Spleen (tissue), 11 donors: Measurements from ENCODE around the gene BTD. TPM values are rescaled to one million over a fixed set of nuclear protein-coding genes. Genes with fewer than 3 reads are reported as not detected.

Experiments
- DNase-seq: peaks from one replicate; pipeline ENCODE4 v3.0.0-alpha.2; 2020
- H3K27ac ChIP-seq, 8 donors: fragments of 200-600 bp; sonication (generic) in 7 of 8; 1 replicate in 4 of 8; 2 replicates in 4 of 8; pipeline versions ENCODE4 v1.5.0 to v1.8.0; 2016 to 2021; ENCODE audit warnings: inconsistent platforms in 4 of 8, mild to moderate bottlenecking in 4 of 8, moderate library complexity in 1 of 8
- H3K27me3 ChIP-seq, 7 donors: fragments of 200-600 bp; sonication (generic) in 6 of 7; replicated peaks in 1 of 7; 1 replicate in 4 of 7; 2 replicates in 3 of 7; pipeline versions ENCODE4 v1.5.0 to v1.8.0; 2016 to 2021; ENCODE audit warnings: inconsistent platforms in 3 of 7, mild to moderate bottlenecking in 1 of 7
- H3K36me3 ChIP-seq, 6 donors: fragments of 200-600 bp; sonication (generic) in 5 of 6; 1 replicate in 4 of 6; 2 replicates in 2 of 6; pipeline versions ENCODE4 v1.5.0 to v1.8.0; 2016 to 2021; ENCODE audit warnings: inconsistent platforms in 2 of 6
- H3K4me1 ChIP-seq, 6 donors: fragments of 200-600 bp; sonication (generic) in 5 of 6; 1 replicate in 3 of 6; 2 replicates in 3 of 6; pipeline versions ENCODE4 v1.5.0 to v1.8.0; 2016 to 2021; ENCODE audit warnings: inconsistent platforms in 3 of 6
- H3K4me3 ChIP-seq, 8 donors: fragments of 200-600 bp; sonication (generic) in 7 of 8; 1 replicate in 4 of 8; 2 replicates in 4 of 8; pipeline versions ENCODE4 v1.5.0 to v1.8.0; 2016 to 2021; ENCODE audit warnings: inconsistent platforms in 4 of 8, mild to moderate bottlenecking in 4 of 8, moderate library complexity in 2 of 8
- H3K9me3 ChIP-seq, 8 donors: fragments of 200-600 bp; sonication (generic) in 7 of 8; 1 replicate in 4 of 8; 2 replicates in 4 of 8; pipeline versions ENCODE4 v1.5.0 to v1.8.0; 2016 to 2021; ENCODE audit warnings: inconsistent platforms in 4 of 8
- POLR2A ChIP-seq, 3 donors: fragments of 450-650 bp; IDR thresholded peaks; one replicate each; pipeline ENCODE4 v1.5.1; 2017; ENCODE audit warnings: antibody characterized with exemption in 3 of 3, mild to moderate bottlenecking in 1 of 3
- POLR2AphosphoS5 ChIP-seq, 3 donors: sonication (generic); formaldehyde crosslinking; IDR thresholded peaks; one replicate each; pipeline ENCODE4 v1.5.1; 2017; ENCODE audit warnings: antibody characterized with exemption in 3 of 3
- WGBS, 5 donors: extraction: QIAGEN DNeasy Blood & Tissue Kit in 3 of 5; methylation state at CpG; one replicate each; pipeline versions ENCODE4 v1.1.5 to v1.1.7; 2013 to 2018; 5-methylcytosine and 5-hydroxymethylcytosine counted together
- intact Hi-C: fragments of 100-400 bp; cut with DNase I; formaldehyde crosslinking; loops from one replicate; pipeline ENCODE4 v1.15.0; 2023; ENCODE audit warnings: low total_unique reads
- polyA plus RNA-seq, 3 donors: library from polyadenylated mRNA; stranded (reverse); fragments of 200-250 nt; gene quantifications; one replicate each; pipeline ENCODE4 v1.2.1, GENCODE V29; 2013
- total RNA-seq, 7 donors: library from RNA; depleted of rRNA in 3 of 7; stranded (reverse); fragments of >200 nt in 3 of 7; fragmentation: NEBNext Ultra II Directional in 4 of 7; extraction: Animal tissue kit (Norgen Biotek cat#: 25700) in 4 of 7; gene quantifications; one replicate each; pipeline versions ENCODE4 v1.1.0 to v1.2.1, GENCODE V29; 2016 to 2021
- TF ChIP-seq, protein P1 (sequence below), 11 experiments: fragments of 200-600 bp in 7 of 11; fragments of 450-650 bp in 4 of 11; sonication (generic) in 4 of 11; IDR thresholded peaks in 8 of 11; conservative IDR thresholded peaks in 3 of 11; 1 replicate in 7 of 11; 2 replicates in 4 of 11; pipeline versions ENCODE4 v1.4.0 to v1.8.0; 2016 to 2021; ENCODE audit warnings: antibody characterized with exemption in 11 of 11, inconsistent platforms in 4 of 11, mild to moderate bottlenecking in 1 of 11
- donor health status: healthy with polysubstance abuse.
- donor health status: DM: no; HTN: no; CAD: no; lungs with moderate emphysema.
- donor health status: DM: no; HTN: no; CAD: no.
- donor health status: Bipolar disorder and iron deficiency.
- donor health status: healthy.
- donor health status: DM: no; HTN: no; CAD: no.
- donor health status: DM: yes; HTN: yes; CAD: no.

BTD gene
- total and polyA plus RNA-seq, 10 donors, result 3.9 to 43.7 (median 20.4) TPM

DNA sequence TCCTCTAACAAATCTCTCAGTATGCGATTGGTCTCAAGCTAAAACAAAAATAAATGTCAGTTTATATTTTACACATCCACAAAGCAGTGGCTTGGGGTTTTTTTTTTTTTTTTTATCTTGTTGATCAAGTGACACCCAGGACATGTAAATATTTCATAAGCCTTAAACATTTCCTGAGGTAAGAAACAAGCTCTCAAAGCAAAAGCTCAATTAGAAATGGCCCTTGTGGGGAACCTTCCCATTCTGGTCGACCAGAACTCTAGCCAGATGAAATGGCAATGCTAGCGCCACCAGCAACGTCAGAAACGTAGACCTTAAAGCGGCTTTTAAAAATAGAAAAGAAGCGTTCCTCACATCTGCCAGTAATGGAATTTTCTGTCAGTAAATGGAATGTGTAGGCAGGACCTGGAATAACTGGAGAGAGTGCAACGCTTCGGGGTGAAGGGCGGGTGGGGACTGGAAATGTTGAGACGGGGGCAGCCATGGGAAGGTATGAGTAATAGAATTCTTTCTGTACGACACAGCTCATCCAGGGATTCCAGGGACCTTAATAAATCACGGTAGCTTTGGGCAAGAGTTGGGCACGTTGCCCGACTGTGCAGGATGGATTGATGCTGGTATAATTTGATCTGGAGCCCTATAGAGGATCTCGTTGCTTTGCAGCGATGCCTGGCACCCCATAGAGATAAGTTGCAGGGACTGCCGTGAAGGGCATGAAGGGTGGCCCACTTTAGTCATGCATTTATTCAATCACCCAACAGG, 44.4 kb downstream of the BTD start:
- DNase-seq, result no peak
- H3K27me3 ChIP-seq, result no peaks in the 10 kb centered on the region
- H3K4me1 ChIP-seq, result peaks cover 17 to 44% (median 28%) of the 10 kb centered on the region in 6 donors
- TF ChIP-seq POLR2A (IDR thresholded peaks at IDR 0.05) (no peak), POLR2AphosphoS5 (IDR thresholded peaks at IDR 0.05) (no peak)
- TF ChIP-seq, protein P1, sequence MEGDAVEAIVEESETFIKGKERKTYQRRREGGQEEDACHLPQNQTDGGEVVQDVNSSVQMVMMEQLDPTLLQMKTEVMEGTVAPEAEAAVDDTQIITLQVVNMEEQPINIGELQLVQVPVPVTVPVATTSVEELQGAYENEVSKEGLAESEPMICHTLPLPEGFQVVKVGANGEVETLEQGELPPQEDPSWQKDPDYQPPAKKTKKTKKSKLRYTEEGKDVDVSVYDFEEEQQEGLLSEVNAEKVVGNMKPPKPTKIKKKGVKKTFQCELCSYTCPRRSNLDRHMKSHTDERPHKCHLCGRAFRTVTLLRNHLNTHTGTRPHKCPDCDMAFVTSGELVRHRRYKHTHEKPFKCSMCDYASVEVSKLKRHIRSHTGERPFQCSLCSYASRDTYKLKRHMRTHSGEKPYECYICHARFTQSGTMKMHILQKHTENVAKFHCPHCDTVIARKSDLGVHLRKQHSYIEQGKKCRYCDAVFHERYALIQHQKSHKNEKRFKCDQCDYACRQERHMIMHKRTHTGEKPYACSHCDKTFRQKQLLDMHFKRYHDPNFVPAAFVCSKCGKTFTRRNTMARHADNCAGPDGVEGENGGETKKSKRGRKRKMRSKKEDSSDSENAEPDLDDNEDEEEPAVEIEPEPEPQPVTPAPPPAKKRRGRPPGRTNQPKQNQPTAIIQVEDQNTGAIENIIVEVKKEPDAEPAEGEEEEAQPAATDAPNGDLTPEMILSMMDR (IDR thresholded peaks at IDR 0.05 in 8 of 11, conservative IDR thresholded peaks at IDR 0.05 in 3 of 11), result no peak
- WGBS, 5 donors, result 84 to 93% (median 91%) methylated on average over 18 of the region's 18 CpGs
- peaks cover 0 to 33% (median 0%) of the 10 kb centered on the region in 6 donors for H3K36me3 ChIP-seq
- no peaks in the 10 kb centered on the region for H3K9me3 ChIP-seq
- H3K4me3 ChIP-seq, result no peak overlapping the region
- intact Hi-C loops, result no loop called here
- H3K27ac ChIP-seq, result no peak overlapping the region

GRCh38 chr3:15646851-15647511, 45.4 kb downstream of the BTD start:
- peaks cover 0 to 29% (median 0%) of the 10 kb centered on the region in 6 donors for H3K36me3 ChIP-seq
- intact Hi-C loops, result no loop called here
- peak overlapping the region in 5 of 8 donors; percentile 46 to 78 (median 56) for H3K27ac ChIP-seq
- WGBS, 5 donors, result 47 to 75% (median 66%) methylated on average over 6 to 13 of the region's 13 CpGs
- no peaks in the 10 kb centered on the region for H3K27me3 ChIP-seq
- no peak for DNase-seq
- H3K4me3 ChIP-seq, result peak overlapping the region in 1 of 8 donors; percentile 21
- peaks cover 17 to 44% (median 28%) of the 10 kb centered on the region in 6 donors for H3K4me1 ChIP-seq
- no peaks in the 10 kb centered on the region for H3K9me3 ChIP-seq
- TF ChIP-seq, protein P1 (IDR thresholded peaks at IDR 0.05 in 8 of 11, conservative IDR thresholded peaks at IDR 0.05 in 3 of 11), result no peak
- TF ChIP-seq POLR2AphosphoS5 (IDR thresholded peaks at IDR 0.05) (no peak), POLR2A (IDR thresholded peaks at IDR 0.05) (no peak)

- Histone ChIP-seq H3K27me3 (no peaks in the 10 kb centered on the region), H3K36me3 (peaks cover 0 to 22% (median 0%) of the 10 kb centered on the region in 6 donors), H3K9me3 (no peaks in the 10 kb centered on the region), H3K27ac (peak overlapping the region in 6 of 8 donors; percentile 13 to 78 (median 56)), H3K4me3 (peak overlapping the region in 1 of 8 donors; percentile 25), H3K4me1 (peaks cover 17 to 44% (median 28%) of the 10 kb centered on the region in 6 donors)
- peak in 1 of 3 donors; percentile 69 for TF ChIP-seq POLR2AphosphoS5 (IDR thresholded peaks at IDR 0.05)
- TF ChIP-seq, protein P1 (IDR thresholded peaks at IDR 0.05 in 8 of 11, conservative IDR thresholded peaks at IDR 0.05 in 3 of 11), result no peak
- no peak for DNase-seq
- WGBS, 5 donors, result 31 to 37% (median 36%) methylated on average over 4 of the region's 4 CpGs
- intact Hi-C loops, result no loop called here
Measured at GRCh38 chr3:15647611-15648167, 46.1 kb downstream of the BTD start.

DNA sequence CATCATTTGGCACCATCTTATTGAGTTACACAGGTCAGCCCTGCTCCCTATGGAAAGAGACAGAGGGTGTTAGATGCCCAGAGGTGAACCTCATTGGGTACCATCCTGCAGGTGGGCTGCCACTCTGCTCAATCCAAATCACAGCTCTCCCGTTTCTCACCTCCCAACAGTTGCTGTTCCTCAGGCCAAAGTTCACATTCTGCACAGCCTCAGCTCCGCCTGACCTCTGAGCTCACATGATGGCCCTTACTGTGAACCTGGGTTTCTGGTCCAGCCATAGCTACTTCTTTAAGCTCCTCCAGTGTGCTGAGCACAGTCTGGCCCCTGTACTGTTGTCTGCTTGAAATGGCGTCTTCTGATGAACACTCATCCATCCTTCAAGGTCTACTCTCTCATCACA, 47.8 kb downstream of the BTD start:
- Histone ChIP-seq H3K4me1 (peaks cover 17 to 44% (median 28%) of the 10 kb centered on the region in 6 donors), H3K27me3 (no peaks in the 10 kb centered on the region), H3K9me3 (no peaks in the 10 kb centered on the region), H3K4me3 (no peak overlapping the region), H3K27ac (no peak overlapping the region), H3K36me3 (peaks cover 0 to 11% (median 0%) of the 10 kb centered on the region in 6 donors)
- intact Hi-C loops, result no loop called here
- DNase-seq, result no peak
- 88 to 100% (median 94%) methylated on average over 3 of the region's 3 CpGs for WGBS, 5 donors
- TF ChIP-seq POLR2A (IDR thresholded peaks at IDR 0.05) (no peak), POLR2AphosphoS5 (IDR thresholded peaks at IDR 0.05) (no peak)
- TF ChIP-seq, protein P1 (IDR thresholded peaks at IDR 0.05 in 8 of 11, conservative IDR thresholded peaks at IDR 0.05 in 3 of 11), result no peak
